Measurements from ENCODE around the gene BBS9.

The BBS9 gene

GRCh38 chr7:33127085-33127484, 2.3 kb upstream of the BBS9 start:
- no peak for DNase-seq (ENCODE audit: low spot score)

- DNase-seq (ENCODE audit: low spot score) = no peak
Measured at GRCh38 chr7:33128631-33128989, 754 bp upstream of the BBS9 start.

GRCh38 chr7:33129806-33130153, 416 bp downstream of the BBS9 start:
- peak; percentile 18 for DNase-seq (ENCODE audit: low spot score)

GRCh38 chr7:33130184-33130583, 820 bp downstream of the BBS9 start:
- no peak for DNase-seq (ENCODE audit: low spot score)

GRCh38 chr7:33137103-33137502, 7.7 kb downstream of the BBS9 start:
- DNase-seq (ENCODE audit: low spot score) = no peak

GRCh38 chr7:33142585-33142984, 13.2 kb downstream of the BBS9 start:
- DNase-seq (ENCODE audit: low spot score) = no peak

- no peak for DNase-seq (ENCODE audit: low spot score)
Measured at GRCh38 chr7:33143996-33144718, 14.8 kb downstream of the BBS9 start.

- DNase-seq (ENCODE audit: low spot score) = no peak
Measured at GRCh38 chr7:33145156-33145555, 15.8 kb downstream of the BBS9 start.

- peak; percentile 82 for DNase-seq (ENCODE audit: low spot score)
Measured at GRCh38 chr7:33152087-33152486, 22.7 kb downstream of the BBS9 start.

- DNase-seq (ENCODE audit: low spot score) = no peak
Measured at GRCh38 chr7:33155811-33156210, 26.4 kb downstream of the BBS9 start.

GRCh38 chr7:33156441-33156840, 27.1 kb downstream of the BBS9 start:
- no peak for DNase-seq (ENCODE audit: low spot score)

GRCh38 chr7:33157311-33157710, 27.9 kb downstream of the BBS9 start:
- no peak for DNase-seq (ENCODE audit: low spot score)

GRCh38 chr7:33157781-33158180, 28.4 kb downstream of the BBS9 start:
- peak; percentile 20 for DNase-seq (ENCODE audit: low spot score)

GRCh38 chr7:33177876-33178275, 48.5 kb downstream of the BBS9 start:
- no peak for DNase-seq (ENCODE audit: low spot score)

- no peak for DNase-seq (ENCODE audit: low spot score)
Measured at GRCh38 chr7:33179519-33179918, 50.2 kb downstream of the BBS9 start.

- DNase-seq (ENCODE audit: low spot score) = no peak
Measured at GRCh38 chr7:33183504-33183903, 54.1 kb downstream of the BBS9 start.

GRCh38 chr7:33184828-33185227, 55.5 kb downstream of the BBS9 start:
- no peak for DNase-seq (ENCODE audit: low spot score)

GRCh38 chr7:33185786-33186185, 56.4 kb downstream of the BBS9 start:
- DNase-seq (ENCODE audit: low spot score) = peak; percentile 54

GRCh38 chr7:33186192-33186591, 56.8 kb downstream of the BBS9 start:
- no peak for DNase-seq (ENCODE audit: low spot score)

- DNase-seq (ENCODE audit: low spot score) = no peak
Measured at GRCh38 chr7:33190688-33191304, 61.4 kb downstream of the BBS9 start.

- DNase-seq (ENCODE audit: low spot score) = no peak
Measured at GRCh38 chr7:33191340-33191739, 62.0 kb downstream of the BBS9 start.

GRCh38 chr7:33192695-33193291, 63.4 kb downstream of the BBS9 start:
- DNase-seq (ENCODE audit: low spot score) = no peak

GRCh38 chr7:33193308-33193864, 64.0 kb downstream of the BBS9 start:
- DNase-seq (ENCODE audit: low spot score) = no peak
